Central memory CD4-positive, alpha-beta T cell (primary cell): ENCODE measurements around the gene ABL2.

Source experiments
- DNase-seq: peaks from one replicate; pipeline ENCODE4 v3.0.0; 2022

ABL2 gene

GRCh38 chr1:179090522-179090921, 139.0 kb downstream of the ABL2 start:
- DNase-seq: no peak

DNA sequence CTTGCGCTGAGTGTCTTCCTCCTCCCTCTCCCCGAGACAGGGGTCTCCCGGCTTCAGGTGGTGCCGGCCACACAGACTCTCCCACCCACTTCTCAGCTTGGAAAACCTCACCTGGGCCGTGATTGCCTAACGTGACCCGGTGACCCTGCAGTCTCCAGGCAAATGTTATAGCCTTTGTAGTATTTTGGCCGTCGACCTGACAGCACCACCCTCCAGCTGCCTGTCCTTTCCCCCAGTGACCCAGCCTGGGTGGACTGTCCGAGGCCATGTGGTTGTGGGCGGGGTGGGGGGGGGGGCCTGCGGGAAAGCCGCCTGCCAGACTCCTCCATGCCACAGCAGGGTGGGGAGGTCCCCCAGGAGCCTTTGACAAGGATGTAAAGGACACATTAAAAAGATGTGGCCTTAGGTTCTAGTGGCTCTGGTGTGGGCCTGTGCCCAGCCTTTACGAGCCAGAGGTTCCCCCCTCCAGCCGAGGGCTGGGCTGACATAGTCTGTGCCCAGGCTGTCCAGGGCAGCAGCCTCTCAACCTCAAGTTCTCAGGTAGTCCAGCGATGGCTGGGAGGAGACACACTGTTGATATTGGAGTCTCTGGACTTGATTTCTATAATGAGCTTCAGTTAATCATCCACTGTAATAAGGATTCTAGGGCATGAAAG, 139.5 kb downstream of the ABL2 start:
- no peak for DNase-seq

- DNase-seq: no peak
These were observed 141.8 kb downstream of the ABL2 start for GRCh38 chr1:179087665-179088064.

DNA sequence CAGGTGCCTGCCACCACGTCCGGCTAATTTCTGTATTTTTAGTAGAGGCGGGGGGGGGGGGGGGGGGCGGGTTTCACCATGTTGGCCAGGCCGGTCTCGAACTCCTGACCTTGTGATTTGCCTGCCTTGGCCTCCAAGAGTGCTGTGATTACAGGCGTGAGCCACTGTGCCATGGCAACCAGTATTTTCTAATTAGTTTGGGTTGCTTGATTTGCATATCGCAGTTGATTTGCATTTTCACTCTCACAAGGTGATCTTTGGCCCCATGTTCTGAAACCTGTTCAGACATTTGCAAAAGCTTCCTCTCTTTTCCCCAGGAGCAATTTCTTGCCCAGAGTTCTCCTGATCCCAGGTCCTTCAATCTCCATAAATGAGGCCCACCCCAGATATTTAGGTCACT, 145.9 kb downstream of the ABL2 start:
- no peak for DNase-seq

DNA sequence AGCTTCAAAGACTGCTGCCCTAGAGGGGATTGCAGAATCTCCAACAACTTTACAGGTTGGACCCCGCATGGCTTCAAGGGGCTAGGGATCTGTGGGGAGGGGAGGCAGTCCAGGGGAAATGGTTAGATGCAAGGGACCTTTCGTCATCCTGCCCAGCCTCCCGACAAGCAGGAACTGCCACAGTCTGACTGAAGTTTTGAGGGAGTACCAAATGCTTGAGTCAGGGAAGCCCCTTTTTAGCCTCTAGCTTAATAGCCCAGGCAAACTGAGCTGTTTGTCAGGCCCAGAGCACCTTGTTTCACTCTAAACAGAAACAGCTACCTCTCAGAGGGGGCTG, 146.5 kb downstream of the ABL2 start:
- peak; percentile 24 for DNase-seq

- DNase-seq: peak; percentile 32
These were observed 147.0 kb downstream of the ABL2 start for GRCh38 chr1:179082333-179082998.

DNA sequence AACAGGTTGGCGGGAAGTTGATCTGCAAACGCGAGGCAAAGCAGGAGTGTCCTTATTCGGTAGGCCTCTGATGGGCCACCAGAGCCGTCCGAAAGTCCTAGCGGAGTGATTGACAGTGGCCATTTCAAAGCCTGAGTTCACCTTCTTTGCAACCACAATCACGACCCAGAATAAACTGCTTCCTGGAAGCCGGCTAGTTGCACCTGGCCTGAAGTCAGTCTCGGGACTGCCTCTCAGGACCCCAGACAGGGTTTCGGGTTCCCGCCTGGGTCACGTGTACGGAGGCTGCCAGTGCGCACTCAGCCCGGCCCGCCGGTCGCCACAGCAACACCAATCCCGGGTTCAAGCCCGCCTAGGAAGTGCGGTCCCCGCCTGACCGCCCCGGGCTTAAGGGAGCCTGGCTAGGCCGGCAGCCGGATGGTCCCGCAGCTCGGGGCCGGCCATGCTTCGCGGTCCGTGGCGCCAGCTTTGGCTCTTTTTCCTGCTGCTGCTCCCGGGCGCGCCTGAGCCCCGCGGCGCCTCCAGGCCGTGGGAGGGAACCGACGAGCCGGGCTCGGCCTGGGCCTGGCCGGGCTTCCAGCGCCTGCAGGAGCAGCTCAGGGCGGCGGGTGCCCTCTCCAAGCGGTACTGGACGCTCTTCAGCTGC, 147.7 kb downstream of the ABL2 start, which contains the start of gene TOR3A:
Gene TOR3A (plus strand): TSS at position 384 of the 646 bp plus-strand sequence. CDS start 59 bp downstream, at position 443.
- DNase-seq: peak; percentile 76

DNA sequence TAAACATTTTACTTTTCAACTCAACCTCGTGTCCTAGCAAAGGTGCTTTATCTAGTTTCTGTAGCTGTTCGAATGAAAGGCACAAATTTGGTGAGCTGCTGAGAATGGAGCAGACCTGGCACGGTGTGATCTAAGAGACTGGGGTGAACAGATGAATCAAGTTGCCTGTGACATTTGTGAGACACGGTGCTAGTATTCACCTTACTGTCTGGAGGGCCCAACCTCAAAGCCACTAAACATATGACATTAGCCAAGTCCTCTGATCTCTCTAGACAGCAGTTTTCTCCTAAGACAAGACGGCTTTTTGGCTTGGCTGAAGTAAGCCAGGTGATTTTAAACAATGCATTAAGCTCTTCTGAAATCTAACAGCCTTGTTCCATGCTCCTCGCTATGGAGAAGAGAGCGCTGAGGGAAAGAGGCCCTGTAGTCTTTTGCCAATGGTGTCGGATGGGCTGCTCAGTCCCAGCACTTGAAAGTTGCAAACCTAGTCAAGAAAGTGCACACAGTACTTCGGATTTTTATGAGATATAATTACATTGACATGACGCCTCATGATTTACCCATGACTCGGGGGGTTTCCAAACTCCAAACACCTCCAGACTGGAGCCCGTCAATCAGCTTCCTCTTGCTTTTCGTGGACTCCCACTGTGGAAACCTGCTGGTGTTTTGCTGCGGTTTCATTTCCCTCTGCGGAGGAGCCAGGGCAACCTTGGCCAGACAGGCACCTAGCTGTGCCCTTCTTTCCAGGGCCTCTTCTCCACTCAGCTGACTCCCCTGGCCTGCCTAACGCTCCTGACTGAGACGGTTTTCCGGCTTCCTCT, 148.4 kb downstream of the ABL2 start:
- peak; percentile 67 for DNase-seq

DNA sequence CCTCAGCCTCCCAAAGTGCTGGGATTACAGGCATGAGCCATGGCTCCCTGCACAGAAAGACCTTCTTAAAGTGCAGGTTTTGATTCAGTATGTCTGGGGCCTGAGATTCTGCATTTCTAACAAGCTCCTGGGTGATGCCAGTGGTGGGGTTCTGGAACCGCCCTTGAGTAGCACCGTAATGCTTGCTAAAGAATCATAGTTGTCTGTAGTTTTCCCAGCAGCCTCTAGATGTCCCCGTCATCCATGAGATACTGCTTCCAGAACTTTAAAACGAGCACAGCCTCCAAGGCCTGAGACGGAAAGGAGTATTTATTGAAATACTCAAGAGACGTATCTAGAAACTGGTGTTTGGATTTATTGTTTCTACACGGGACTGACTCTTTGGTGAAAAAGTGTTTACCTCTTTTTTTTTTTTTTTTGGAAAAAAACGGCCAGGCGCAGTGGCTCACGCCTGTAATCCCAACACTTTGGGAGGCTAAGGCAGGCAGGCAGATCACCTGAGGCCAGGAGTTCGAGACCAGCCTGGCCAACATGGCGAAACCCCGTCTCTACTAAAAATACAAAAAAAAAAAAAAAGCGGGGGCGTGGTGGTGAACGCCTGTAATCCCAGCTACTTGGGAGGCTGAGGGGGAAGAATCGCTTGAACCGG, 150.2 kb downstream of the ABL2 start:
- peak; percentile 57 for DNase-seq

GRCh38 chr1:179077396-179077795, 152.1 kb downstream of the ABL2 start:
- DNase-seq: no peak

- DNase-seq: no peak
These were observed 163.0 kb downstream of the ABL2 start for GRCh38 chr1:179066471-179066870.

DNA sequence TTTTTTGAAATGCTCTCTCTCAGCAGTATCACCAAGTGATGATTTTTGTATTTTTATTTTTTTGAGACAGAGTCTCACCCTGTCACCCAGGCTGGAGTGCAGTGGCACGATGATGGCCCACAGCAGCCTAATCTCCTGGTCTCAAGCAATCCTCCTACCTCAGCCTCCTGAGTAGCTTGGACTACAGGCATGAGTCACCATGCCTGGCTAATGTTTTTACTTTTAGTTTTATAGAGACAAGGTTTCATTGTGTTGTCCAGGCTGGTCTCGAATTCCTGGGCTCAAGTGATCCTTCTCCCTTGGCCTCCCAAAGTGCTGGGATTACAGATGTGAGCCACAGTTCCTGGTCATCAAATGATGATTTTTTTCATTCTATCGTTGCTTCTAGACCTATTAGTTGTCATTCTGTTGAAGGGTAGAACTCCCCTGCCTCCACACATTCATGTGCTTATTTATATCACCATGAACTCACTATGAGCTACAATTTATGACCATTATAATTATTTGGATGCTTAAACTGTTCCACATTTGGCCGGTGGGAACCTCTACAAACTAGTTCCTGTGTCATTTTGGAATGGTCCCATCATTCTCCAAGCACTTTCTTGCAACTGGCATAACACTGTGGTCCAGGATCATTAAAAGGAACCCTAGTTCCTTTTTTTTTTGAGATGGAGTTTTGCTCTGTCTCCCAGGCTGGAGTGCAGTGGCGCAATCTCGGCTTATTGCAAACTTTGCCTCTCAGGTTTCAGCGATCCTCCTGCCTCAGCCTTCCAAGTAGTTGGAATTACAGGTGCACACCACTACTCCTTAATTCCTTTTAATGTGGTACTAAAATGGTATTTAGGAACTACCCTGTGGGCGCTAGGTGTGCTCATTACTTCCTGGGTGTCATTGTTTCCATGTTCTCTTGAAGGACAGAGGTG, 167.9 kb downstream of the ABL2 start:
- DNase-seq: no peak

GRCh38 chr1:179058487-179059483, 170.7 kb downstream of the ABL2 start:
- DNase-seq: no peak

GRCh38 chr1:179055937-179056336, 173.5 kb downstream of the ABL2 start:
- no peak for DNase-seq

DNA sequence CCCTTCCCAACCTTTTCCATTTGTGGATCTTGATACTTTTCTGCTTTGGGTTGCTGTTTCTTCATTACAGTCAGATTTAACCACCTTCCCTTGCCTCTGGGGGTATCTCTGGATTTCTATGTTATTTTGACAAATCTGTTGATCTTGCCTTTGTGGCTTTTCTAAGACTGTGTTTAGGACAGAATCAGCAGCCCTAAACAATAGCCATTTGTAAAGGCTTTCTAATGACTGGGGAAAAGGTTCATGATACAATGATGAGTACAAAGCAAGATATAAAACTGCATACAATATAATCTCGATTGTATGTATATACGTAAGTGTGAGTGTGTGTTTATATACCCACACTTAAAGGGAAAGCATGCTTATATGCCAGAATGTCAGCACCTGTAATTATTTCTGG, 176.0 kb downstream of the ABL2 start:
- no peak for DNase-seq

- DNase-seq: no peak
These were observed 176.7 kb downstream of the ABL2 start for GRCh38 chr1:179052776-179053175.
